ENCODE measurements around the gene ZCCHC24. TPM values are rescaled to one million over a fixed set of nuclear protein-coding genes. Genes with fewer than 3 reads are reported as not detected.

ZCCHC24 gene
- total RNA-seq: 10 to 100 TPM; 15.6 to 41.1 (median 22.5) TPM

DNA sequence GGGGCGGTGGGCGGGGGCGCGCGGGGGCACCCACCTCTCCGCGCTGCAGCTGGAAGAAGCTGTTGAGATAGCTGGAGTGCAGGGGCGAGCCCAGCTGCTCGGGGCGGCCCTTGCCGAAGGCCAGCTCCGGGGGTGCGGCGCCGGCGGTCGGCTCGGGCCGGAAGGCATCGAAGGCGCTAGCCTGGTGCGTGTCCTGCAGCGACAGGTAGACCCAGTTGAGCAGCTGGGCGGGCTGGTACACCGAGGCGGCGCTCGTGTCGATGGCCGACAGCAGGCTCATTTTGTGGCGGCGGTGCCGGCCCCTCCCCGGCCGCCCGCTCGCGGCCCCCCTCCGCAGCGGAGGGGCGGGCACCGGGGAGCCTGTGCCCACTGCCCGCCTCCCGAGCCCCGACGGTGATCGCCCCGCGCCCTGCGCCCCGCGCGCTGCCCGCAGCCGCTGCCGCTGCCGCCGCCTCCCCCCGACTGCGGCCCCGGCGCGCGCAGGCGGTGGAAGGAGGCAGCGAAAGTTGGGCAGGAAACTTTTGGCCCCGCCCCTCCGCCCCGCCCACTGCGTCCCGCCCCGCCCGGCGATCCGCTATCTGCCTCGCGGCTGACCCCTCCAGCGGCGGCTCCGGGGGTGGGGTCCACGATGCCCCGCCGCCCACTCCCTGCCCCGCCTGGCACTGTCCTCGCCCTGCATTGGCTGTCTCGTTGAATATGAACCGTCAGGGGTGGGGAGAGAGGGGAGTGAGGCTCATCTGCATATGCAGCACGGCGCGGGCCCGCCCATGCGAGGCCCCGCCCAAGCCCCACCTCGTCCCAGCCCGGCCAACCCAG, at the start of gene ZCCHC24:
Gene ZCCHC24 (minus strand): TSS at position 464 of the 816 bp plus-strand sequence. CDS start 184 bp downstream, at position 280.
- WGBS, 2 donors (ENCODE audit: low coverage in 1 of 2): 1% methylated on average over 40 of the region's 95 CpGs; no CpG with 5 or more reads in 1 of the 2 donors
- Histone ChIP-seq H3K4me1 (peaks cover 4 to 52% (median 37%) of the 10 kb centered on the region in 4 donors), H3K36me3 (no peaks in the 10 kb centered on the region), H3K9me3 (no peaks in the 10 kb centered on the region), H3K4me3 (peak within 1 kb of the TSS; percentile 66 to 80 (median 72)), H3K27ac (peak within 1 kb of the TSS; percentile 86 to 97 (median 94)), H3K27me3 (no peaks in the 10 kb centered on the region)
- TF ChIP-seq POLR2AphosphoS5 (IDR thresholded peaks at IDR 0.05): peak; percentile 32 to 66 (median 35)
- TF ChIP-seq POLR2A (IDR thresholded peaks at IDR 0.05): no peak
- in situ Hi-C loops (cut with MboI; ENCODE audit: low pct_ligation_motif_present in 1 of 4, low pct_unique_long_range_greater_than_20kb in 1 of 4, low sequenced_read_pairs in 3 of 4) (no loop called here), intact Hi-C loops (cut with DNase I; ENCODE audit: low total_unique reads) (no loop called here)
- DNase-seq: peak; percentile 96

DNA sequence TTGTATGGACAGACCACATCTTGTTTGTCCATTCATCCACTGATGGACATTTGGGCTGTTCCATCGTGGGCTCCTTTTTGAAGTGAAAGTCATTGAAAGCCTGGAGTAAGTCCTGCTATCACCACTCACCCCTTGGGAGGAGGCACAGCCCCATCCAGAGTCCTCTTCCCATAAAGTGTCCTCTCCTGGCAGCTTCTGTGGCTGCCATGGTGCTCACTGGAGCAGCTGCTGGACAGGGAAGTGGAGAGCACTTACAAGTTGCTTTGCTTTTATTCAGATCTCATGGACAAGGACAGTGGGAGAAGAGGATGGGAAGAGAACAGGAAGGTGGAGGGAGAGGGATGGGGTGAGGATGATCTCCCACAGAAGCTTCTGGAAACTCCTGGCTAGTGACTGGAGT, 48.4 kb upstream of the ZCCHC24 start:
- intact Hi-C loops (cut with DNase I; ENCODE audit: low total_unique reads) (no loop called here), in situ Hi-C loops (cut with MboI; ENCODE audit: low pct_ligation_motif_present in 1 of 4, low pct_unique_long_range_greater_than_20kb in 1 of 4, low sequenced_read_pairs in 3 of 4) (no loop called here)
- peaks cover 0 to 5% (median 0%) of the 10 kb centered on the region in 4 donors for H3K4me1 ChIP-seq
- WGBS, 2 donors (ENCODE audit: low coverage in 1 of 2): 50 to 75% methylated on average over 1 of the region's 1 CpG
- no peak overlapping the region for H3K4me3 ChIP-seq
- no peak overlapping the region for H3K27ac ChIP-seq
- no peaks in the 10 kb centered on the region for H3K27me3 ChIP-seq
- no peaks in the 10 kb centered on the region for H3K9me3 ChIP-seq
- no peaks in the 10 kb centered on the region for H3K36me3 ChIP-seq
- TF ChIP-seq POLR2A (IDR thresholded peaks at IDR 0.05) (no peak), EP300 (IDR thresholded peaks at IDR 0.05; ENCODE audit: low read depth) (no peak), POLR2AphosphoS5 (IDR thresholded peaks at IDR 0.05) (no peak), CTCF (IDR thresholded peaks at IDR 0.05) (no peak)
- DNase-seq: no peak

DNA sequence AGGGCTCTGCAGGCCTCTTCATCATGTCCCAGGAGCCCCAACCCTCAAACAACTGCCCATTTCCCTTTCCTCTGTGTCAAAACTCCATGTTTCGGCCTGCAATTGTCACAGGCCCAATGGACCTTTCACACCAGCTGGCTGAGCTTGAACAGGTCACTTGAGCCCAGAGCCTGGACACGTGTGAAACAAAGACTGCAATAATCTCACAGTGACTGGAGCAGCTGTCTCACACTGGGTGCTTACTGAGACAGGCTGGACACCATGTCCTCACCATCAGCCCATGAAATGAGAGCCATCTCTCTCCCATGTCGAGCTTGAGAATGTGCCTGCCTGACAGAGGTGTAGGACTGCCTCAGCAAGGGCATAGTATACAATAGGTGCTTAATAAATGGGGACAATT, 47.4 kb upstream of the ZCCHC24 start:
- Histone ChIP-seq H3K4me1 (peaks cover 0 to 8% (median 2%) of the 10 kb centered on the region in 4 donors), H3K36me3 (no peaks in the 10 kb centered on the region), H3K27me3 (no peaks in the 10 kb centered on the region), H3K9me3 (no peaks in the 10 kb centered on the region), H3K27ac (no peak overlapping the region), H3K4me3 (no peak overlapping the region)
- intact Hi-C loops (cut with DNase I; ENCODE audit: low total_unique reads) (no loop called here), in situ Hi-C loops (cut with MboI; ENCODE audit: low pct_ligation_motif_present in 1 of 4, low pct_unique_long_range_greater_than_20kb in 1 of 4, low sequenced_read_pairs in 3 of 4) (no loop called here)
- no peak for TF ChIP-seq POLR2AphosphoS5 (IDR thresholded peaks at IDR 0.05)
- no peak for TF ChIP-seq POLR2A (IDR thresholded peaks at IDR 0.05)
- DNase-seq: no peak
- 75 to 100% methylated on average over 1 to 3 of the region's 3 CpGs for WGBS, 2 donors (ENCODE audit: low coverage in 1 of 2)

GRCh38 chr10:79492256-79492655, 46.8 kb upstream of the ZCCHC24 start:
- TF ChIP-seq EP300 (IDR thresholded peaks at IDR 0.05; ENCODE audit: low read depth): no peak
- TF ChIP-seq POLR2A (IDR thresholded peaks at IDR 0.05): no peak
- no peak for TF ChIP-seq CTCF (IDR thresholded peaks at IDR 0.05)
- TF ChIP-seq POLR2AphosphoS5 (IDR thresholded peaks at IDR 0.05): no peak
- H3K27me3 ChIP-seq: no peaks in the 10 kb centered on the region
- WGBS, 2 donors (ENCODE audit: low coverage in 1 of 2): 90% methylated on average over 6 of the region's 6 CpGs; no CpG with 5 or more reads in 1 of the 2 donors
- intact Hi-C loops (cut with DNase I; ENCODE audit: low total_unique reads) (no loop called here), in situ Hi-C loops (cut with MboI; ENCODE audit: low pct_ligation_motif_present in 1 of 4, low pct_unique_long_range_greater_than_20kb in 1 of 4, low sequenced_read_pairs in 3 of 4) (no loop called here)
- H3K27ac ChIP-seq: no peak overlapping the region
- no peak overlapping the region for H3K4me3 ChIP-seq
- peaks cover 0 to 10% (median 3%) of the 10 kb centered on the region in 4 donors for H3K4me1 ChIP-seq
- no peaks in the 10 kb centered on the region for H3K36me3 ChIP-seq
- DNase-seq: no peak
- no peaks in the 10 kb centered on the region for H3K9me3 ChIP-seq

DNA sequence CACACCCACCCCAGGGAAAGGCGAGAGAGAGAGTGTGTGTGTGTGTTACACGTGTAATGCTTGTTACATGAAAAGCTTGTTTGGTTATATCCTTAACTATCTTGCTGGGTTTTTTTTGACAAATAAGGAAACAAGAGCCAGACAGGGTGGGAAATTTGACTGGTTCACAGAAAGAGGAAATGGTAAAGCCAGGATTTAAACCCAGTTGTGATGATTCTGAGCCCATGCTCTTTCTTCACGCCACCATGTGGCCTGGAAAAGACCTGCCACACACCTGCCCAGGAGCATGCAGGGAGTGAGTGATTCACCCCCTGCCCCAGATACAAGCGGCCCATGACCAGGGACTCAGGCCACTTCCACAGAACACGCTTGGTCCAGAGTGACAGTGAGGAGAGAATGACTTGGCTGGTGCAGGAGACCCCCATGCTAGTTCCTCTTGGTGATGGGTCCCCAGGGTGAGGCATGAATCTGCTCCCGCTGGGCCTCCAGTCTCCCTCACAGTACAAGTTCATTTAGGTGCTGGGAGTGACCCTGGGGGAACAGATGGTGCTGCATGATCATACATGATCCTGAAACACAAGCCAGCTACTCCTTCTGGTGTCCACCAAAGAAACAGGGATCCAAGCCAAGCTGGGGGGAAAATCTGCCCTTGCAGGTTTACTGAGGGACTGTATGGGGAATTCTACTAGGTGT, 45.9 kb upstream of the ZCCHC24 start:
- Histone ChIP-seq H3K27me3 (no peaks in the 10 kb centered on the region), H3K36me3 (no peaks in the 10 kb centered on the region), H3K4me3 (no peak overlapping the region), H3K9me3 (no peaks in the 10 kb centered on the region), H3K4me1 (peaks cover 0 to 10% (median 3%) of the 10 kb centered on the region in 4 donors), H3K27ac (peak overlapping the region in 3 of 4 donors; percentile 37 to 51 (median 46))
- intact Hi-C loops (cut with DNase I; ENCODE audit: low total_unique reads) (no loop called here), in situ Hi-C loops (cut with MboI; ENCODE audit: low pct_ligation_motif_present in 1 of 4, low pct_unique_long_range_greater_than_20kb in 1 of 4, low sequenced_read_pairs in 3 of 4) (no loop called here)
- 71 to 77% methylated on average over 3 to 6 of the region's 6 CpGs for whole genome bisulfite sequencing, 2 donors (ENCODE audit: low coverage in 1 of 2)
- TF ChIP-seq POLR2A (IDR thresholded peaks at IDR 0.05) (no peak), POLR2AphosphoS5 (IDR thresholded peaks at IDR 0.05) (no peak), CTCF (IDR thresholded peaks at IDR 0.05) (no peak), EP300 (IDR thresholded peaks at IDR 0.05; ENCODE audit: low read depth) (no peak)
- no peak for DNase-seq
